ENCODE results near the gene ACTR1A. TPM values are rescaled to one million over a fixed set of nuclear protein-coding genes. Genes with fewer than 3 reads are reported as not detected.

Gene ACTR1A
- total RNA-seq, 2 donors from 2014 or later = 61.6 to 68.3 TPM

GRCh38 chr10:102452672-102453340 lies 49.7 kb downstream of the ACTR1A start:
- DNase-seq (peak; percentile 79 to 86), ATAC-seq (replicated peaks in 1 of 2) (peak; percentile 63)
- Mint-ChIP-seq H3K27ac (peak overlapping the region; percentile 93), H3K27me3 (ENCODE audit: low read depth) (no peaks in the 10 kb centered on the region), H3K36me3 (ENCODE audit: insufficient read depth in 2 of 2) (peaks cover 4 to 10% of the 10 kb centered on the region in 2 donors), H3K4me1 (ENCODE audit: low read depth) (peaks cover 42% of the 10 kb centered on the region), H3K9me3 (no peaks in the 10 kb centered on the region), H3K4me3 (peak overlapping the region; percentile 51 to 89)

- H3K4me3 Mint-ChIP-seq = peak within 1 kb of the TSS; percentile 92 to 96
- H3K9me3 Mint-ChIP-seq = no peaks in the 10 kb centered on the region
- DNase-seq (no peak), ATAC-seq (replicated peaks in 1 of 2) (no peak)
- peak within 1 kb of the TSS; percentile 65 for H3K27ac Mint-ChIP-seq
- H3K27me3 Mint-ChIP-seq (ENCODE audit: low read depth) = no peaks in the 10 kb centered on the region
- peaks cover 36% of the 10 kb centered on the region for H3K4me1 Mint-ChIP-seq (ENCODE audit: low read depth)
- peaks cover 4 to 10% of the 10 kb centered on the region in 2 donors for H3K36me3 Mint-ChIP-seq (ENCODE audit: insufficient read depth in 2 of 2)
Observed at GRCh38 chr10:102451105-102451969, 51.2 kb downstream of the ACTR1A start, which contains the start of gene C10orf95. C10orf95 (minus strand) TSS chr10:102451543; CDS start chr10:102451093, 450 bp downstream.

- H3K4me3 Mint-ChIP-seq = peak overlapping the region; percentile 92 to 96
- no peaks in the 10 kb centered on the region for H3K9me3 Mint-ChIP-seq
- H3K27ac Mint-ChIP-seq = peak overlapping the region; percentile 91
- peaks cover 36% of the 10 kb centered on the region for H3K4me1 Mint-ChIP-seq (ENCODE audit: low read depth)
- no peaks in the 10 kb centered on the region for H3K27me3 Mint-ChIP-seq (ENCODE audit: low read depth)
- peak; percentile 83 to 84 for ATAC-seq (replicated peaks in 1 of 2)
- peaks cover 4 to 10% of the 10 kb centered on the region in 2 donors for H3K36me3 Mint-ChIP-seq (ENCODE audit: insufficient read depth in 2 of 2)
- peak; percentile 89 to 92 for DNase-seq
Observed at GRCh38 chr10:102450374-102451104, 52.0 kb downstream of the ACTR1A start.

GRCh38 chr10:102450124-102450373 lies 52.5 kb downstream of the ACTR1A start:
- Mint-ChIP-seq H3K36me3 (ENCODE audit: insufficient read depth in 2 of 2) (peaks cover 4 to 10% of the 10 kb centered on the region in 2 donors), H3K27ac (peak overlapping the region; percentile 91)

GRCh38 chr10:102449321-102450123 lies 53.0 kb downstream of the ACTR1A start:
- peaks cover 4 to 10% of the 10 kb centered on the region in 2 donors for H3K36me3 Mint-ChIP-seq (ENCODE audit: insufficient read depth in 2 of 2)
- peaks cover 36% of the 10 kb centered on the region for H3K4me1 Mint-ChIP-seq (ENCODE audit: low read depth)
- peak; percentile 86 to 91 for DNase-seq
- H3K27me3 Mint-ChIP-seq (ENCODE audit: low read depth) = no peaks in the 10 kb centered on the region
- peak overlapping the region; percentile 91 for H3K27ac Mint-ChIP-seq
- peak overlapping the region; percentile 92 to 96 for H3K4me3 Mint-ChIP-seq
- no peaks in the 10 kb centered on the region for H3K9me3 Mint-ChIP-seq
- peak; percentile 65 to 69 for ATAC-seq (replicated peaks in 1 of 2)

More at GRCh38 chr10:102450124-102450373, 52.5 kb downstream of the ACTR1A start:
- peak in 1 of 2 donors; percentile 0 for ATAC-seq (replicated peaks in 1 of 2)
- Mint-ChIP-seq H3K27me3 (ENCODE audit: low read depth) (no peaks in the 10 kb centered on the region), H3K9me3 (no peaks in the 10 kb centered on the region), H3K4me3 (peak overlapping the region; percentile 92 to 96), H3K4me1 (ENCODE audit: low read depth) (peaks cover 36% of the 10 kb centered on the region)
- DNase-seq = no peak

GRCh38 chr10:102444851-102445250 lies 57.7 kb downstream of the ACTR1A start:
- ATAC-seq (replicated peaks in 1 of 2) (no peak), DNase-seq (no peak)
- Mint-ChIP-seq H3K9me3 (no peaks in the 10 kb centered on the region), H3K4me1 (ENCODE audit: low read depth) (peaks cover 10% of the 10 kb centered on the region), H3K36me3 (ENCODE audit: insufficient read depth in 2 of 2) (no peaks in the 10 kb centered on the region), H3K4me3 (no peak overlapping the region), H3K27me3 (ENCODE audit: low read depth) (no peaks in the 10 kb centered on the region), H3K27ac (no peak overlapping the region)

GRCh38 chr10:102438374-102438773 lies 64.1 kb downstream of the ACTR1A start:
- no peak overlapping the region for H3K27ac Mint-ChIP-seq
- ATAC-seq (replicated peaks in 1 of 2) (no peak), DNase-seq (no peak)
- peaks cover 4 to 6% of the 10 kb centered on the region in 2 donors for H3K36me3 Mint-ChIP-seq (ENCODE audit: insufficient read depth in 2 of 2)
- H3K4me3 Mint-ChIP-seq = peak overlapping the region in 1 of 2 donors; percentile 52
- H3K9me3 Mint-ChIP-seq = no peaks in the 10 kb centered on the region
- H3K4me1 Mint-ChIP-seq (ENCODE audit: low read depth) = peaks cover 48% of the 10 kb centered on the region
- H3K27me3 Mint-ChIP-seq (ENCODE audit: low read depth) = no peaks in the 10 kb centered on the region

- DNase-seq (no peak), ATAC-seq (replicated peaks in 1 of 2) (no peak)
- no peaks in the 10 kb centered on the region for H3K9me3 Mint-ChIP-seq
Observed at GRCh38 chr10:102437515-102437914, 65.0 kb downstream of the ACTR1A start.

GRCh38 chr10:102436312-102436711 lies 66.2 kb downstream of the ACTR1A start:
- Mint-ChIP-seq H3K27ac (peak overlapping the region; percentile 90), H3K36me3 (ENCODE audit: insufficient read depth in 2 of 2) (peaks cover 8 to 10% of the 10 kb centered on the region in 2 donors), H3K9me3 (no peaks in the 10 kb centered on the region), H3K4me1 (ENCODE audit: low read depth) (peaks cover 63% of the 10 kb centered on the region), H3K4me3 (peak overlapping the region; percentile 84 to 92), H3K27me3 (ENCODE audit: low read depth) (no peaks in the 10 kb centered on the region)
- no peak for DNase-seq
- no peak for ATAC-seq (replicated peaks in 1 of 2)

More at GRCh38 chr10:102437515-102437914, 65.0 kb downstream of the ACTR1A start:
- Mint-ChIP-seq H3K4me1 (ENCODE audit: low read depth) (peaks cover 56% of the 10 kb centered on the region), H3K4me3 (peak overlapping the region; percentile 84 to 92), H3K27ac (peak overlapping the region; percentile 90), H3K27me3 (ENCODE audit: low read depth) (no peaks in the 10 kb centered on the region), H3K36me3 (ENCODE audit: insufficient read depth in 2 of 2) (peaks cover 6% of the 10 kb centered on the region in 2 donors)

- Mint-ChIP-seq H3K27me3 (ENCODE audit: low read depth) (no peaks in the 10 kb centered on the region), H3K9me3 (no peaks in the 10 kb centered on the region), H3K27ac (peak overlapping the region; percentile 96), H3K36me3 (ENCODE audit: insufficient read depth in 2 of 2) (peaks cover 8 to 10% of the 10 kb centered on the region in 2 donors), H3K4me3 (peak overlapping the region; percentile 84 to 92), H3K4me1 (ENCODE audit: low read depth) (peaks cover 65% of the 10 kb centered on the region)
- peak; percentile 51 to 66 for DNase-seq
- peak; percentile 23 to 29 for ATAC-seq (replicated peaks in 1 of 2)
Observed at GRCh38 chr10:102435529-102436233, 66.8 kb downstream of the ACTR1A start.

GRCh38 chr10:102435133-102435497 lies 67.4 kb downstream of the ACTR1A start:
- Mint-ChIP-seq H3K27ac (peak overlapping the region; percentile 96), H3K27me3 (ENCODE audit: low read depth) (no peaks in the 10 kb centered on the region), H3K9me3 (no peaks in the 10 kb centered on the region), H3K4me3 (peak overlapping the region; percentile 84 to 92), H3K4me1 (ENCODE audit: low read depth) (peaks cover 65% of the 10 kb centered on the region), H3K36me3 (ENCODE audit: insufficient read depth in 2 of 2) (peaks cover 8 to 10% of the 10 kb centered on the region in 2 donors)
- ATAC-seq (replicated peaks in 1 of 2) (no peak), DNase-seq (no peak)

All from activated T-cell treated with anti-CD3 and anti-CD28 coated beads, Interleukin-2, amount 50 U/mL, for 72 hours (primary cell).